ENCODE measurements around the gene ZFYVE28.

- TF ChIP-seq POLR2AphosphoS5 (IDR thresholded peaks at IDR 0.05; ENCODE audit: low read depth, low read length) (no peak), POLR2A (IDR thresholded peaks at IDR 0.05; ENCODE audit: low read depth, low read length) (no peak), TAF1 (IDR thresholded peaks at IDR 0.05; ENCODE audit: low read depth, low read length) (no peak)
These were observed 1.1 kb downstream of the ZFYVE28 start for GRCh38 chr4:2417226-2417764.
